ENCODE results near the gene MTF2. TPM values are rescaled to one million over a fixed set of nuclear protein-coding genes. Genes with fewer than 3 reads are reported as not detected.
"Not testable (repeated sequence)": the region's sequence is repeated elsewhere in the genome, so short reads cannot be mapped to it uniquely, and the experiment has no call there.

The MTF2 gene
- total RNA-seq, result 10 to 100 TPM; 26.5 to 33.4 TPM

DNA sequence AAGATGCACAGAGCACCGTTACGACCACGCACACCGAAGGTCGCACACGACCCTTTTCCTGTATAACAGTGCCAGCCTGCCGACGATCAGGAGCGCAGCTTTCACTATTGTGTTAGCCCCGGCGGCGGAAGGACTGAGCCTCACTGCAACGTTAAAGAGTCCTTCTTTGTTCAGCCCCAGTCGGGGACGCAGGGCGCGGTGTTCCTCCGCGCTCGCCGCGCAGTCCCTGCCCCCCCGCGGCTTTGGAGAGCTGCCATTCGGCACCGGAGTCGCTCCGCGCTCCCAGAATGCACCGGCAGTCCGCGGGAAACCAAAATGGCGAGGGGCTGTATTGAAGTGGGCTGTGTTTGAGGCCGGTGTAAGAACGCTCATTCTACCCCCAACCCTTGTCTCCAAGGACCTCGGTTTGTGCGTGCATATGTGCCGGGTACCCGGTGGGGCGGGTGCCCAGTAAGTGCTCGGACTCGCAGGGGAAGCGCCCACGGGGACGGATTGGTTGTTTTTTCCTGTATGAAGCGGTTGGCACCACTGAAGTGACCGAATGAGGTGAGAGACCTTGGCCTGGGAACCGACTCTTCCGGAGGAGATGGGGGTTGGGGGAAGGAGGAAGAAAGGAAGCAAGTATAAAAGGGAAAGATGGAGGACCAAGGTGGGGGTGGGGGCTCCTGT is at the start of gene MTF2:
MTF2 (plus strand) TSS at position 298 of the 669 bp plus-strand sequence; CDS start at position 542, 244 bp downstream.
- H3K9me3 ChIP-seq, result no peaks in the 10 kb centered on the region
- TF ChIP-seq, protein P1, sequence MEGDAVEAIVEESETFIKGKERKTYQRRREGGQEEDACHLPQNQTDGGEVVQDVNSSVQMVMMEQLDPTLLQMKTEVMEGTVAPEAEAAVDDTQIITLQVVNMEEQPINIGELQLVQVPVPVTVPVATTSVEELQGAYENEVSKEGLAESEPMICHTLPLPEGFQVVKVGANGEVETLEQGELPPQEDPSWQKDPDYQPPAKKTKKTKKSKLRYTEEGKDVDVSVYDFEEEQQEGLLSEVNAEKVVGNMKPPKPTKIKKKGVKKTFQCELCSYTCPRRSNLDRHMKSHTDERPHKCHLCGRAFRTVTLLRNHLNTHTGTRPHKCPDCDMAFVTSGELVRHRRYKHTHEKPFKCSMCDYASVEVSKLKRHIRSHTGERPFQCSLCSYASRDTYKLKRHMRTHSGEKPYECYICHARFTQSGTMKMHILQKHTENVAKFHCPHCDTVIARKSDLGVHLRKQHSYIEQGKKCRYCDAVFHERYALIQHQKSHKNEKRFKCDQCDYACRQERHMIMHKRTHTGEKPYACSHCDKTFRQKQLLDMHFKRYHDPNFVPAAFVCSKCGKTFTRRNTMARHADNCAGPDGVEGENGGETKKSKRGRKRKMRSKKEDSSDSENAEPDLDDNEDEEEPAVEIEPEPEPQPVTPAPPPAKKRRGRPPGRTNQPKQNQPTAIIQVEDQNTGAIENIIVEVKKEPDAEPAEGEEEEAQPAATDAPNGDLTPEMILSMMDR (IDR thresholded peaks at IDR 0.05), result no peak
- H3K27ac ChIP-seq, result peak within 1 kb of the TSS; percentile 63
- peak; percentile 97 for DNase-seq
- peaks cover 5% of the 10 kb centered on the region for H3K4me1 ChIP-seq
- no peaks in the 10 kb centered on the region for H3K27me3 ChIP-seq
- H3K36me3 ChIP-seq, result no peaks in the 10 kb centered on the region
- intact Hi-C loops (cut with DNase I), result loop anchor here (5.0 kb wide), 1 partner anchor 103 kb away; the partner anchor contains the start of genes CCDC18 and TMED5
- peak within 1 kb of the TSS; percentile 97 to 99 for H3K9ac ChIP-seq (ENCODE audit: low read depth in 2 of 2, low read length in 2 of 2)
- H3K4me3 ChIP-seq, result peak within 1 kb of the TSS; percentile 81

DNA sequence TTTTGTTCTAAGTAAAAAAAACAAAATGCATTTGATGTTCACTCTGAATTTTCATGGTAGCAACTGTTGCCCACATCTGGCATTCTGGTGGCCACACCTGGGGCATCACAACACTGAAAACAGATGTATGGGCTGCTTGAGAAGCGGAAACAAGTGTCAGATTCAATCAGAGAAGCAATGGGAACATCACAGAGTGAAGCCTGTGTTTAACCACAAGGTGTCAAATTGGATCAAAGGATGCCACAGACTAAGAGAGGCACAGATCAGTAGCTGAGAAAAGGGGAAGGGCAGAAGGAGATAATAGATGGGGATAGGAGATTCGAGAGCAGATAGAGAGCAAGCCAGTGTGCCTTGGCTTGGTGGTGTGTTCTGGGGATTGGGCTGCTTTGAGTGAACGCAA is 49.8 kb upstream of the MTF2 start:
- no peak overlapping the region for H3K27ac ChIP-seq
- no peaks in the 10 kb centered on the region for H3K4me1 ChIP-seq
- TF ChIP-seq, protein P1 (IDR thresholded peaks at IDR 0.05), result no peak
- no peaks in the 10 kb centered on the region for H3K9me3 ChIP-seq
- no peak for DNase-seq
- intact Hi-C loops (cut with DNase I), result no loop called here
- no peak overlapping the region for H3K4me3 ChIP-seq
- no peaks in the 10 kb centered on the region for H3K36me3 ChIP-seq
- no peak overlapping the region for H3K9ac ChIP-seq (ENCODE audit: low read depth in 2 of 2, low read length in 2 of 2)
- no peaks in the 10 kb centered on the region for H3K27me3 ChIP-seq

DNA sequence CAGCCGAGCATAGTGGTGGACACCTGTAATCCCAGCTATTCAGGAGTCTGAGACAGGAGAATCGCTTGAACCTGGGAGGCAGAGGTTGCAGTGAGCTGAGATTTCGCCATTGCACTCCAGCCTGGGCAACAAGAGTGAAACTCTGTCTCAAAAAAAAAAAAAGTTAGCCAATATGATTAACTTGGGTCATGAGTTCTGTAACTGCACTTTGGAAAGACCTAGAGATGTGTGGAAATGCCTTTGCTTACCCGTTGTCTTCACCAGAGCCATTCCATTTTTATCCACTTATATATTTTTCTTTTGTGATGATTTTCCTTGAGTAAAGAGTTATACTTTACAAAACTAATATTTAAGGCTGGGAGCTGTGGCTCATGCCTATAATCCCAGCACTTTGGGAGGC is 48.9 kb upstream of the MTF2 start:
- intact Hi-C loops (cut with DNase I); H3K4me1 ChIP-seq; H3K9ac ChIP-seq (ENCODE audit: low read depth in 2 of 2, low read length in 2 of 2); H3K36me3 ChIP-seq; H3K4me3 ChIP-seq; H3K27me3 ChIP-seq; H3K27ac ChIP-seq; DNase-seq; H3K9me3 ChIP-seq: not testable (repeated sequence)

DNA sequence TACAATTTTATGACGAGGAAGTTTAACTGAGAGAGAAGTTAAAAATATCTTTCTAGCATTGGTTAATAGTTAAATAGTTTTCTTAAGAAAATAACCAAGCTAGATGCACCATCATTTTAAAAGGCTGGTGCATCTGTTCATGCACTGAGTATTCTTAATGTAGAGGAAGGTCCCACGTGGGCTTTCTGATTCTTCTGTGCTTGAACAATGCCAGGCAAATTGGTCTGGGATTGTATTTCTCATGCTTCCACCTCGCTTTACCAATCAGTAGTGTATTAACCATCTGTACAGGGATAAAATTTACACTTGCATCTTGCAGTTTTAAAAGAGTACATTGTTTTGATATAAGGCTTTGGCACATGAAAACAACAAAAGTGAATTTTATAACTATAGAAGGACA is 47.4 kb upstream of the MTF2 start:
- H3K4me1 ChIP-seq, result no peaks in the 10 kb centered on the region
- no peaks in the 10 kb centered on the region for H3K27me3 ChIP-seq
- H3K36me3 ChIP-seq, result no peaks in the 10 kb centered on the region
- no peak overlapping the region for H3K4me3 ChIP-seq
- no peak overlapping the region for H3K27ac ChIP-seq
- DNase-seq, result no peak
- TF ChIP-seq, protein P1 (IDR thresholded peaks at IDR 0.05), result no peak
- intact Hi-C loops (cut with DNase I), result no loop called here
- no peaks in the 10 kb centered on the region for H3K9me3 ChIP-seq
- no peak overlapping the region for H3K9ac ChIP-seq (ENCODE audit: low read depth in 2 of 2, low read length in 2 of 2)

DNA sequence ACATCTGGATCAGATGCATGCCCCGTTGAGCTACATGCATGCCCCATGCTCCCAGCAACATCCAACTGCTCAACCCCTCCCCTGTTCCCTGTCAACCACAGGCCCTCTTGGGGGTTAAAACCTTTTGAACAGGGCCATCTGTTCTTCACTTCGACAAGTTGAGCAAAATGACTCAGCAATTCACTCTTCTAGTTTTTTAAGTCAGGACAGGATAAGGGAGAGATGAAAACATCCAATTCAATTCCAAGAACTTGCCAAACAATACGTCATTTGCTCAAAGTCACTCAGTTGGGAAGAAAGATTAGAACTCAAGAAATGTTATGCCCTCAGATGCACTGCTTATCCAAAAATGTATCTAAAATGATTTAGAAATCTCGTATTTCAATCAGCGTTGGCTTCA is 46.1 kb upstream of the MTF2 start:
- no peak overlapping the region for H3K4me3 ChIP-seq
- H3K9me3 ChIP-seq, result no peaks in the 10 kb centered on the region
- TF ChIP-seq, protein P1 (IDR thresholded peaks at IDR 0.05), result no peak
- intact Hi-C loops (cut with DNase I), result no loop called here
- DNase-seq, result no peak
- no peak overlapping the region for H3K27ac ChIP-seq
- H3K27me3 ChIP-seq, result no peaks in the 10 kb centered on the region
- no peaks in the 10 kb centered on the region for H3K4me1 ChIP-seq
- no peaks in the 10 kb centered on the region for H3K36me3 ChIP-seq
- no peak overlapping the region for H3K9ac ChIP-seq (ENCODE audit: low read depth in 2 of 2, low read length in 2 of 2)

DNA sequence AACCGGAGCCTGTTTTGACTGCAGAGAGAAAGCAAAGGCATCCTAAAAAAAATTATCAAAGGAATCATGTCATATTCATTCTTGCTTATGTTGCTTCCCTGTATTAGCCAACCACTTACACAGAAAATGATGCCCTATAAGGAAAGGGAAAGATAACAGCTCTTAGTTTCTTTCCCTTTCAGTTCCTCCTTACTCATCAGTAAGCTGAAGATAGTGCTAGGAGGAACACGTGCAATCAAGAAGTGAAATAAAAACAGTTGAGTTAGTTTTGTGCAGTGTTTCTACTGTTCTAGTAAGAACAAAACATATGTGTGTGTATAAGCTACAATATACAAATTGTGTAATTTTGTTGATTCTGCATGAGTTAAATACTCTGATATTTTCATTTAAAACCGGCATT is 45.3 kb upstream of the MTF2 start:
- TF ChIP-seq, protein P1 (IDR thresholded peaks at IDR 0.05), result no peak
- Histone ChIP-seq H3K4me1 (no peaks in the 10 kb centered on the region), H3K9ac (ENCODE audit: low read depth in 2 of 2, low read length in 2 of 2) (no peak overlapping the region), H3K27me3 (no peaks in the 10 kb centered on the region), H3K27ac (no peak overlapping the region), H3K36me3 (no peaks in the 10 kb centered on the region), H3K4me3 (no peak overlapping the region), H3K9me3 (no peaks in the 10 kb centered on the region)
- intact Hi-C loops (cut with DNase I), result no loop called here
- DNase-seq, result no peak
